Measurements from ENCODE around the gene MARK3. TPM values are rescaled to one million over a fixed set of nuclear protein-coding genes. Genes with fewer than 3 reads are reported as not detected.

The MARK3 gene
- total RNA-seq, 1 experiment from 2014 or later: 81.9 TPM

- H3K4me2 ChIP-seq (ENCODE audit: insufficient read depth, insufficient read length, low read length): no peak overlapping the region
- whole genome bisulfite sequencing (ENCODE audit: extremely low coverage, insufficient read length, low lambda C conversion rate): no CpG with 5 or more reads among the region's 11 CpGs
Observed at GRCh38 chr14:103530831-103531230, 145.6 kb downstream of the MARK3 start.

More at GRCh38 chr14:103530831-103531230, 145.6 kb downstream of the MARK3 start:
- Histone ChIP-seq H3K23ac (ENCODE audit: insufficient read length, low read depth, low read length) (no peak overlapping the region), H3K4me1 (ENCODE audit: insufficient read depth, low read length) (no peaks in the 10 kb centered on the region; the same call in 1 of the 2 replicates), H3K56ac (ENCODE audit: insufficient read length, low read depth, low read length) (no peak overlapping the region), H3K18ac (ENCODE audit: insufficient read length, low read depth, low read length) (no peak overlapping the region), H4K91ac (ENCODE audit: insufficient read length, low read depth, low read length) (no peak overlapping the region), H4K8ac (replicated peaks; ENCODE audit: insufficient read length, low read depth, low read length) (no peak overlapping the region), H3K4ac (ENCODE audit: low read depth, low read length) (no peak overlapping the region), H3K27me3 (ENCODE audit: insufficient read depth, low read length) (no peaks in the 10 kb centered on the region), H3K79me1 (ENCODE audit: insufficient read depth, low read depth, low read length, poor library complexity, severe bottlenecking) (peaks cover 13% of the 10 kb centered on the region), H2BK5ac (ENCODE audit: insufficient read length, low read length) (no peak overlapping the region), H3T11ph (ENCODE audit: low read length) (no peak overlapping the region), H3K27ac (ENCODE audit: insufficient read length, low read depth, low read length) (no peak overlapping the region), H3K9me3 (ENCODE audit: control insufficient read depth, low read depth, low read length) (no peaks in the 10 kb centered on the region), H2AFZ (ENCODE audit: low read length) (no peak overlapping the region), H3K23me2 (ENCODE audit: insufficient read length, low read depth, low read length, poor library complexity, severe bottlenecking) (peaks cover 8% of the 10 kb centered on the region), H2BK15ac (ENCODE audit: low read depth, low read length) (no peak overlapping the region), H3K14ac (ENCODE audit: insufficient read depth, low read length) (no peak overlapping the region), H2AK5ac (ENCODE audit: insufficient read length, low read length) (no peak overlapping the region), H4K20me1 (ENCODE audit: control insufficient read depth, insufficient read depth, insufficient read length) (peaks cover 4% of the 10 kb centered on the region), H3K79me2 (ENCODE audit: insufficient read depth, low read length) (peaks cover 10% of the 10 kb centered on the region; the same call in 1 of the 2 replicates), H2BK12ac (ENCODE audit: insufficient read length, low read depth, low read length) (no peak overlapping the region), H2BK20ac (ENCODE audit: low read depth, low read length, poor library complexity, severe bottlenecking) (no peak overlapping the region), H3K9ac (ENCODE audit: extremely low read depth, insufficient read length, low read length) (no peak overlapping the region), H2BK120ac (ENCODE audit: low read depth, low read length, poor library complexity, severe bottlenecking) (no peak overlapping the region), H4K5ac (ENCODE audit: insufficient read length, low read depth, low read length) (no peak overlapping the region)
- peaks cover 8% of the 10 kb centered on the region for H3K27me3 Mint-ChIP-seq (ENCODE audit: low read depth)
- no peak overlapping the region for H3K27ac Mint-ChIP-seq
- no peak for DNase-seq
- H3K4me3 Mint-ChIP-seq: peak overlapping the region; percentile 91 to 97; a peak in 3 of 5 replicates
- H3K4me1 Mint-ChIP-seq: peaks cover 11 to 22% of the 10 kb centered on the region in 2 experiments
- TF ChIP-seq CTCF (conservative IDR thresholded peaks at IDR 0.05): no peak
- peaks cover 0 to 8% (median 4%) of the 10 kb centered on the region in 3 experiments; a peak in 5 of 7 replicates for H3K36me3 Mint-ChIP-seq (ENCODE audit: insufficient read depth in 1 of 3, low read depth in 3 of 3)
- H3K9me3 Mint-ChIP-seq: no peaks in the 10 kb centered on the region; a peak in 2 of 5 replicates

Measured in H9 (cell line).